ENCODE data around the gene ABLIM1.

GRCh38 chr10:114646426-114646825 is 11.6 kb downstream of the ABLIM1 start:
- TF ChIP-seq ELF4 (CRISPR knock-in tag; IDR thresholded peaks at IDR 0.05; ENCODE audit: low read depth), result no peak
- no peak for TF ChIP-seq E2F1 (CRISPR knock-in tag; IDR thresholded peaks at IDR 0.05)
- no peak for TF ChIP-seq ZNF416 (CRISPR knock-in tag; IDR thresholded peaks at IDR 0.05)
- TF ChIP-seq ATF1 (CRISPR knock-in tag; IDR thresholded peaks at IDR 0.05), result no peak
